HT1080 (cell line): ENCODE measurements around the gene SLC24A3. TPM values are rescaled to one million over a fixed set of nuclear protein-coding genes. Genes with fewer than 3 reads are reported as not detected.

Source experiments
- DNase-seq: peaks from one replicate; pipeline ENCODE4 v3.0.0-alpha.2; 2015; ENCODE audit warnings: low read depth
- total RNA-seq: library from RNA; depleted of rRNA; stranded (reverse); fragments of >200 nt; shearing (Covaris generic); gene quantifications from 2 replicates; pipeline ENCODE4 v1.2.3, GENCODE V29; 2014

SLC24A3 gene
- total RNA-seq, 1 experiment from 2014 or later: not detected

- DNase-seq: no peak
Observed at GRCh38 chr20:19336631-19337030, 124.2 kb downstream of the SLC24A3 start.

DNA sequence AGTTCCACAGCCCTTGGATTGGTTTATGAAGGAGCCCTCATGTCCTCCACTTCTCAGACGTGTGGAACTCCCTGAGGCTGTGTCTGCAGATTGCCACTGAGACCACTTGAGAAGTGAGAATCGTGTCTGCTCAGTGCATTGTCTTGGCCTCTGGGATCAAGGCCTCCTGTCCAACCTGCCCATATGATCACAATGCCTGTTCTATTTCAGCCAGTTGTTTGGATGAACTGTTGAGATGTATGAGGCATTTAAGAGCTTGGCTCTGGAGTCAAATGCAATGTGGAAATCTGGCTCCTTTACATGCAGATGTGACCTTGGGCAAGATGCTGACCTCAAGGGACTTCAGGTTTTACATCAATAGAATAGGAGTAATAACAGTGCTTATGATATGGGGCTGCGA, 125.9 kb downstream of the SLC24A3 start:
- DNase-seq: no peak

DNA sequence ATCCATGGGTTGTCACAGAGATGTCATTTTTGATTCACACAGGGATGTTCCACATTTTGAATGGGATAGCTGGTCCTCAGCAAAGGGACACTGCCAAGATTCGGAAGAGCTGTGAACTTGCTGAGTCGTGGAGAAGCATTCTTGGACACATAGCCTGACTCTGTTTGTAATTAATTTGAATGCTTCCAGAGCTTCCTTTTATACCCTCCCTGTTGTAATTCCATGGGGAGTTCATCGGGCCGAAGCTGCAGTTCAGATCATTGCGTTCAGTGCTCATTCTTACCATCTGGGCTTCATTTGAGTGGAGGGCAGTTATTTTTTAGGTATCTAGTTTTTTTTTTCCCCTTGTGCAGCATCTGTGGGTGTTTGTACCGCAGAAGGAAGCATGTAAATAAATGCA, 126.5 kb downstream of the SLC24A3 start:
- DNase-seq: no peak

DNA sequence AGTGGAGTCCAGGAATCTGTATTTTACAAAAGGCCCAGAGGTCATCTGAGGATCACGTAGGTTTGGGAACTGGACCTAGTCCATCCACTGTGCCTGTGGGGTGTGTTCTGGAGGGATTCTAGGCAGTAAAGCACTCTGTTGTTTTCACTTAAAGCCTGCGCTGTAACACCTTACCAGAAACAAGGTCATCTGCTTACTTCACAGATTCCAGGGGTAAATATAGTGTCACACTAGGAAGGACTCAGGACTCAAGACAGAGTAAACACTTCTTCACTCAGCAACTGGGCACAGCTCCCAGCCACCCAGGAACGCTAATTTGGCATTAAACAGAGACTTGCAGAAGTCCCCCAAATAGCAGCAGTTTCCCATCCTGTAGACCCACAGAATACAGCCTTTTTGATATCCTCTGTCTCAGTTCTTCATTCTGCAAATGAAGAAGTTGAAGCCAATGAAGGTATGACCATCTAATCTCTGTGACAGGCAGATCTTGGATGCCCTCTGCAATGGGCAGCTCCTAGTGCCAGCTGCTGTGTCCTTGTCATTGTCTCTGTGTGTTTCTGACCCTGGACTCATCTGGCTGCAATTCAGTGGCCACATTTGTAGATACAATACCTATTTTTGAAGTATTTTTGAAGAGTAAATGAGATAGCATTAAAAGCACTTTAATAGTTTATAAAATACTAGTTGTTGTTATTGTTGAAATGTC, 129.1 kb downstream of the SLC24A3 start:
- no peak for DNase-seq

DNA sequence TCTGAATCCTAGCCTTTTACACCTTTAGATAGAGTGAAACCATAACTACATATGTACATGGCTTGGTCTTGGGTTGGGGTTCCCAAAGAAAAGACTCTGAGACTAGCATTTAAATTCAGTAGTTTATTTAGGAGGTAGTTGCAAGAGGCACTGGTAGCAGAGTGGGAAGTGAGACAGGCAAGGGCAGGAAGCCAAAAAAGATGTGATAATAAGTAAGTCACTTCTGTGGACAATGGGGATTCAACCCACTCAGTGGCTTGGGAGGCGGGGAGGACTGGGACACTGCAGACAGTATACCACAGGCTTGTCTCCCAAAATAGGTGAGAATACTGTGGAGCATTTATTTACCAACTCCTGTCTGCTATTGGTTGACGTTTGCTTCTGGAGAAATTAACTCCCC, 131.9 kb downstream of the SLC24A3 start:
- no peak for DNase-seq

DNA sequence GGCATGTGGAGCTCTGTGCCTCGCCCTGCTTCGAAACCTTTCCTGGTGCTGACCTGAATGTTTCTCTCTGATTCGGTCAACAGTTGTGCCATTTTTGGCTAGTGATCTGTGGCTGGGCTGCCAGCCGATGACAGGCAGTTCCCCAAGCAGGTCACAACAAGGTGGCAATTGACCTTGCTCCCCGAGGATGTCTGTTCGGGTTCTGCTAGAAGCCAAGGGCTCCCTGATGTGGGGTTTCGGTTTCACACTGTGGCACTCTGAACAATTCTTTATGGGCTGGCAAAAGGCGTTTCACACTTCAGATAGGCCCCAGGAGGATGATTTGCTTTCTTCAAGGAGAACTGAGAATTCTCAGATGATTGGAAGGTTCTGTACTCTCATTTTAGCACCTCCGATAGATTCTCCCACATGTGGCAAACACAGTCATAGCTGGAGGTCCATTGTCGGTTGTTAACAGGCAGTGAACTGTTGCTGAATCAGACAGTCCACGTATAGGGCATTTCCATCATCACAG, 135.6 kb downstream of the SLC24A3 start:
- DNase-seq: no peak

DNA sequence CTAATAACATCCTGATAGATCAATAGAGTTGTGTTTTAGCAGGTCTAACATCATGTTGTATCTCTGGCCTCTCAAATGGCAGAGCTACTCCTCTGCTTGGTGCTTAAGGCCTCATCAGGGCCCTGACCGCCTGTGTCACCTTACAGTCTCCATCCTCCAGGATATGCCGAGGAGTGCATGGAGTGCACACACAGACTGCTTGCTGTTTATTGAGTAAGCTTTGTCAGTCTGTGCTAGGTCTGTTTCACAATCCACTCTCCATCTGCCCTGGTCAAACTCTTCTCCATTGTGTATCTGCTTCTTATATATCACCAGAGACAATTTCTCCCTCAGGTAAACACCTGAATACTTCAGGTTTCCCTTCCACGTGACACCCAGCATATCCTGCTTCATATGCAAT, 136.1 kb downstream of the SLC24A3 start:
- no peak for DNase-seq

- DNase-seq: no peak
Observed at GRCh38 chr20:19349879-19350278, 137.4 kb downstream of the SLC24A3 start.

DNA sequence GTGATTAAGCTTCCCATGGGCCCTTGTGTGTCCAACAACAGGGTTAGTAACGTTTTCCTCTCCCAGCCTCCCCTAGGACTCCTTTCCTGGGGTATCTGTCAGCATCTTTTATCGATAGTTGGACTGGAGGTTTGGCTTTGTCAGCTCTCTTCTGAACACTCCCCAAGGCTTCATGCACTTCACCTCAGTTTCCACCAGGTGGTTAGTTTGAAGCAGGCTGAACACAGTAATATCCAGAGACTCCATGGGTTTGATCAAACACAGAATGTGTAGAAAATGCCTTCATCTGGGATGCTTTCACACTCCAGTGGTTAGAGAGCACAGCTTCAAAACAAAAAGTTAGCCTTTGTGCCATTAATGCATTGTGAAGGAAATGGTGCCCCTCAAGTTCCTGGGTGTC, 139.1 kb downstream of the SLC24A3 start:
- DNase-seq: no peak

DNA sequence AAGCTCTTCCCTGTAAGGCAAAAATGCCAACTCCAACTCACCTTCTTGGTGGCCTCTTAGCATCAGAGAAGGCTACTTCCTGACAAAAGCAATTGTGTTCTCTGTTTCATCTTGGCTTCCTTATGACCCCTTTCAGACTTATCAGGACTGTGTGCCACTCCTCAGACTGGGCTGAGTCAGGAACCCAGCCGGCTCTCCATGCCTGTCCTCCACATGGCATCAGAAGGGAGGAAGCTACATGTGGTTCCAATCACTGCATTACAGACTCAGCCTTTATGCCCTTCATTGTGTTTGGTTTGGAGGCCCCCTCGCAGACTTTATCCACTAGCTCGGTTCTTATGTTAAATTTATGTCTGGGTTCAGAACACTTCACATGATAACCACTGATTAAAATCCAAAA, 142.5 kb downstream of the SLC24A3 start:
- DNase-seq: no peak

GRCh38 chr20:19361790-19362189, 149.3 kb downstream of the SLC24A3 start:
- DNase-seq: no peak

- DNase-seq: no peak
Observed at GRCh38 chr20:19363476-19363875, 151.0 kb downstream of the SLC24A3 start.

- DNase-seq: no peak
Observed at GRCh38 chr20:19367591-19367990, 155.1 kb downstream of the SLC24A3 start.

DNA sequence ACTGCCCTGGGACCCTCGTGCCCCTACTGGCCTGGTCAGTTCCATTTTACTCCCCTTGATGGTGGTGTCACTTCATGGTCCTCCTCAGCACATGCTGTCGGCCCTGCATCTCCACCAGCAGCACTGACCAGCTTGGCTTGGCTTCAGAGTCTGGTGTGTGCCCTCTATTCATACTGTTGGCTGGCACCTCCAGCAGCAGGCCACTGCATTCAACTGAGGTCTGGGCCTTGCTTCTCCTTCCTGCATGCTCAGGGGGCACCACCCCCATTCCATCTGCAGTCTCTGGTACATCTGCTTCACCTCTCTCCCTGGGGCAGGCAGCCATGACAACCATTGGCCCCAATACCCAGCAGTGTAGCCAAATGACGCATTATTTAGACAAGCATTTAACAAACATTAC, 155.9 kb downstream of the SLC24A3 start:
- DNase-seq: no peak

DNA sequence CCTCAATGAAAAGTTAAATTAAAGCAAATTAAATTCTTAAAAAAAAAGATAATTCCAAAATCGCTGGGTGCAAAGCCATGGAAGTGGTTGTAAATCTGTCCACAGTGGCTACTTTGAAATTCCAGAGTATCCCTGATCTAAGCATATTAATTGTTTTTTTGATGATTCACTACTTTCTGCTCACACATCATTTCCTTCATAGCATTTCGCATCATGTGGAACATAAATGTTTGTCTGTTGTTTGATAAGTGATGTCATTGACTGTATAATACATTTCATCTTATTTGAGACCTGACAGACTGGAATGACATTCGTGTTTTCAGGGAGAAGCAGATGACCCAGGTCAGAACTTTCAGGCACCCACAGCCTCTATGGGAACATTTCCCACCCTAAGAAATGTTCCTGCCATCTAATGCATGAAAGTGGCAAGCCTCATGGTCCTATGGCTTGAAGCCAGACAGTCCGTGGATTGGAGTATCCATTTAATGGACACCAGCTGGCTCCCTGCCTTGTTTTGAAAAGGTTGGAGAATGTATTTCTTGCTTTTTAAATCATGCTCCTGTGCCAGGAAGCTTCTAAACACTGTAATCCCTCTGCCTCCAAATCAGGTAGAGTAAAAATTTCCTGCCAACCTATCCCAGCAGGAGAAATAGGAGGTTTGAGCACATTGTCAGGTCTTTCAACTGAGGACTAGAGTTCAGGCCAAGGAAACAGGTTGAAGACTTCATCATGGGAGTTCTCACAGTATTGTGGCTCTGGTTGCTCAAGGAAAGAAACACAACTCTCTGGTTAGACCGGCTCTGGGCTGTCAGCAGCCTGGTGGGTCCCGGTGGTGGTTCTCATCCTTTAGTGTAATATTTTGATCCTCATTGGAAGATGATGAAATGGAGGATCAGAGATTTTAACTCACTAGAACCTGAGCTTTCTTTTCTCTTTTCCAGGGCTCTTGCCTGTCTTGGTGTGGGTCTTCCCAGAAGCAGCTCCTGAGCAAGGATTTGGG, 157.9 kb downstream of the SLC24A3 start:
- DNase-seq: no peak

DNA sequence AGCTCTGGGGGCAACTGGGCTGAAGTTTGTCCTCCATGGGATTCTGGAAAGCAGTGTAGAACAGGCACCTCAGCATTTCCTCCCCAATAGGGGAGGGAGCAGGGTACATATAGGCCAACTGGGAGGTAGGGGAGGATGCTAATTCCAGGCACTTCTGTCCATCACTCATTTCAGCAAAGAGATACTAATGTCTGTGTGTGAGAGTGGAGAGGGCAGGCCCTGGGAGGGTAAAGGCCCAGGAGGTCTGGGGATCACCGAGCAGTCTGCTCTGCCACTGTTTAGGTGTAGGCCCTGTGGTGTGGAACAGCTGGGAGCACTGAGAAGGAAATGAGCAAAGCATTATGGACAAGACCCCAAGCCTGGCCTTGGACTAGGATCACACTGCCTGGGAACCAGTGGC, 158.7 kb downstream of the SLC24A3 start:
- no peak for DNase-seq

DNA sequence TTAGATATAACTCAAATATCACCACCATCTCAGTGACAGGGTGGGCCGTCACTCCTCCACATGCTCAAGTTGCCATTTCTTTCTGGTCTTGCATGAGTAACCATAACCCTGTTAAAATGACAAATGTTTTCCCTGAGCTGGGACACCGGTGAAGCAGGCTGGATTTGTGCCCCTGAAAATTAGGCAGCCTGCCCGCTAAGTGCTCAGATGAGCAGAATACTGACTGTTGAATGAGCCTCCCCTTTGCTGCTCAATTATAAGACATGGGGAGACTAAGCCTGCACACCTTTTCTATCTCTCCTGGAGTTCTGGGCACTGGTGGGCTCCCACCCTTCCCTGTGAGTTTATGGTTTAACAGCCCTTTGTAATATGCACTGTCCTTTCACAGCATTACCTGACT, 161.8 kb downstream of the SLC24A3 start:
- DNase-seq: no peak

GRCh38 chr20:19375395-19375794, 163.0 kb downstream of the SLC24A3 start:
- DNase-seq: no peak

DNA sequence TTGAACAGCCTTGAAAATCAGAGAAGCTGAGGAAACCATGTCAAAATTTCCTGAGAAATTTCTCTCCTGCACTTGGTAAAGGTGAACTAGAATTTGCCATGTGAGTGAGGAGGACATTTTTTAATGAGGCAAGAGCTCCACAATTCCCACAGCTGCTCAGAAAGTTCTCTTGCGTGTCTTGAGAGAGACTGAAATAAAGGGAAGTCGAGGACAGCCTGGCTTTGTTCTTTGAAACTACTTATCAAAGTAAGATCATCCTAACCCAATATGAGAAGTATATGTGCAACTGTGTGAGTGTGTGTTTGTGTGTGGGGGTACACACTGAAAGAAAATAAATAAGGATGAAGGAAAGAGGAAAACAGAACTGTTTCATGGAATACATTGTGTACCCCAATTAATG, 163.4 kb downstream of the SLC24A3 start:
- DNase-seq: no peak

DNA sequence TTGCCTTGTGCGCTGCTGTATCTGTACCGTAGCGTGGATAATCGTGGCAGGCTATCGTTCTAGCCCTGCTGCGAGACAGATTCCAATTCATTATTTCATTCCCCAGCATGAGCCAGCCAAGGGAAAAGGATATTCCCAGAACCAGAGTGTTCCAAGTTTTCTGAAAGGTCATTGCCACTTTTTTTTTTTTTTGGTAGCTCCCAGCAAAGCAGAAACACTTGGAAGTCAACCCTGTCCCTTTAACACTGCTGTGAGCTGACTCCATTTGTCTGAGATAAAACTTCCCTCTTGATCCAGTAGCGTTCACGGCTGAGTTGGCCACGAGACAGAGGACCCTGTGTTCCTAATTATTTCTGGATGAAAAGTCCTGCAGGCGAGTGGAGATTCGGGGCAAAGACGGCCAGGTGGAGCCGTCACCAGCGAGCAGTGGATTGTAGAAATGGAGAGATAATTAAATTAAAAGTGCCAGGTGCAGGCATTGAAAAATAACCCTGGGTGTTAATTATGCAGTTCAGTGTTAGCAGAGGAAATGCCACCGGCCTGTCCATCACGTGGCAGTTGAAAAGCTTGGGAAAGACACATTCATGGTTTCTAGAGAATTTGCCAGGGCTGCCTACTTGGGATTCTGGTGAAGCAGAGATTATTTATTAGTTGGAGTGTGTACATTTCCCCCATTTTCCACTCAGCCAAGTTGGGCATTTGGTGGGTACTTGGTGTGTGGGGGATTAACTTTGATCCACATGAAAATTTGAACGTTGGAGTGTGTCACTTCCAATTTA, 164.2 kb downstream of the SLC24A3 start:
- no peak for DNase-seq

DNA sequence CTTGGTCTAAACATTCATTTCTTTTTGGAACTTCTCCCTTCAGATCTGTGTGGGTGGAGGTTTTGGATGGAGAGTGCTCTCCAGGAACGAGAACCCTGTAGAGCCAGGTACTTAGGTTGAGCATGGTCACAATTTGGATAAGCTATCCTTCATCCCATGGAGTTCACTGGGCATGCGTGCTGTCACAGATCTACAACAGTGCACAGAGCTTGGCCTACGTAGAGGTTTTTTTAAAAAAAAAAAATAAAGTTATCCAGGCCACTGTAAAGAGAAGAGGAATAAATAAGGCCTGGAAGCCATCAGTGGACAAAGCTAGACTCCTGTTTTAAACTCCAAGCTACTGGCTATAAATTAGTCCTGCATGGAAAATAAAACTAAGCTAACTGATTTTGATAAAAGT, 165.6 kb downstream of the SLC24A3 start:
- no peak for DNase-seq

GRCh38 chr20:19380211-19380610, 167.8 kb downstream of the SLC24A3 start:
- DNase-seq: no peak
